Esophagus (tissue), 2 donors: ENCODE measurements around the gene DNAH1. TPM values are rescaled to one million over a fixed set of nuclear protein-coding genes. Genes with fewer than 3 reads are reported as not detected.

Experiments
- H3K27ac ChIP-seq, 2 donors: one replicate each; pipeline ENCODE4 v1.5.1; 2013; ENCODE audit warnings: low read depth in 2 of 2, mild to moderate bottlenecking in 2 of 2, inconsistent platforms in 1 of 2, low read length in 1 of 2, moderate library complexity in 1 of 2
- H3K27me3 ChIP-seq, 2 donors: one replicate each; pipeline ENCODE4 v1.6.1; 2013; ENCODE audit warnings: low read length in 2 of 2, control low read depth in 1 of 2, mild to moderate bottlenecking in 1 of 2; ENCODE audit not compliant: insufficient read depth in 2 of 2, control insufficient read depth in 1 of 2
- H3K36me3 ChIP-seq, 2 donors: one replicate each; pipeline ENCODE4 v1.6.1; 2013; ENCODE audit warnings: low read length in 1 of 2; ENCODE audit not compliant: control insufficient read depth in 2 of 2, insufficient read depth in 2 of 2
- H3K4me1 ChIP-seq, 2 donors: one replicate each; pipeline ENCODE4 v1.6.1; 2013; ENCODE audit warnings: low read length in 1 of 2; ENCODE audit not compliant: control insufficient read depth in 2 of 2, insufficient read depth in 2 of 2
- H3K4me3 ChIP-seq, 2 donors: one replicate each; pipeline ENCODE4 v1.5.1; 2013; ENCODE audit warnings: low read length in 2 of 2, mild to moderate bottlenecking in 2 of 2, low read depth in 1 of 2, moderate library complexity in 1 of 2
- H3K9me3 ChIP-seq, 2 donors: one replicate each; pipeline ENCODE4 v1.6.1; 2013; ENCODE audit warnings: mild to moderate bottlenecking in 2 of 2, low read depth in 1 of 2, low read length in 1 of 2, moderate library complexity in 1 of 2; ENCODE audit not compliant: control insufficient read depth in 2 of 2, insufficient read depth in 1 of 2
- WGBS, 2 donors: extraction: QIAGEN DNeasy Blood & Tissue Kit; methylation state at CpG; one replicate each; pipeline ENCODE4 v1.1.7; 2013; 5-methylcytosine and 5-hydroxymethylcytosine counted together
- polyA plus RNA-seq, 2 donors: library from polyadenylated mRNA; stranded (reverse); fragments of 200-250 nt; gene quantifications; one replicate each; pipeline ENCODE4 v1.2.3, GENCODE V29; 2013
- donor health status: healthy with polysubstance abuse.
- donor health status: Bipolar disorder and iron deficiency.

Gene DNAH1
- polyA plus RNA-seq, 2 donors = 2.4 to 4.9 TPM

- H3K27me3 ChIP-seq = no peaks in the 10 kb centered on the region
- no peak overlapping the region for H3K4me3 ChIP-seq
- 85 to 88% methylated on average over 2 of the region's 2 CpGs for WGBS, 2 donors
- H3K4me1 ChIP-seq = no peaks in the 10 kb centered on the region
- H3K27ac ChIP-seq = no peak overlapping the region
- no peaks in the 10 kb centered on the region for H3K9me3 ChIP-seq
- peaks cover 4 to 5% of the 10 kb centered on the region in 2 donors for H3K36me3 ChIP-seq
Observed at GRCh38 chr3:52420388-52420787, 104.3 kb downstream of the DNAH1 start.

GRCh38 chr3:52422669-52423068, 106.5 kb downstream of the DNAH1 start:
- Histone ChIP-seq H3K4me3 (no peak overlapping the region), H3K27ac (no peak overlapping the region), H3K9me3 (no peaks in the 10 kb centered on the region), H3K4me1 (no peaks in the 10 kb centered on the region), H3K36me3 (peaks cover 4 to 5% of the 10 kb centered on the region in 2 donors), H3K27me3 (no peaks in the 10 kb centered on the region)
- WGBS, 2 donors = 91 to 93% methylated on average over 3 of the region's 3 CpGs

- H3K9me3 ChIP-seq = no peaks in the 10 kb centered on the region
- no peaks in the 10 kb centered on the region for H3K27me3 ChIP-seq
- peaks cover 4 to 5% of the 10 kb centered on the region in 2 donors for H3K36me3 ChIP-seq
- 48 to 52% methylated on average over 5 of the region's 5 CpGs for WGBS, 2 donors
- no peak overlapping the region for H3K27ac ChIP-seq
- H3K4me3 ChIP-seq = no peak overlapping the region
- no peaks in the 10 kb centered on the region for H3K4me1 ChIP-seq
Observed at GRCh38 chr3:52423173-52423572, 107.1 kb downstream of the DNAH1 start.

GRCh38 chr3:52428151-52429005, 112.3 kb downstream of the DNAH1 start:
- Histone ChIP-seq H3K27me3 (no peaks in the 10 kb centered on the region), H3K36me3 (no peaks in the 10 kb centered on the region), H3K4me3 (no peak overlapping the region), H3K27ac (no peak overlapping the region), H3K9me3 (no peaks in the 10 kb centered on the region), H3K4me1 (peaks cover 0 to 2% of the 10 kb centered on the region in 2 donors)
- WGBS, 2 donors = 10% methylated on average over 7 of the region's 7 CpGs

GRCh38 chr3:52429031-52429430, 112.9 kb downstream of the DNAH1 start:
- Histone ChIP-seq H3K27me3 (no peaks in the 10 kb centered on the region), H3K27ac (no peak overlapping the region), H3K4me3 (no peak overlapping the region), H3K4me1 (peaks cover 0 to 5% of the 10 kb centered on the region in 2 donors), H3K36me3 (no peaks in the 10 kb centered on the region), H3K9me3 (no peaks in the 10 kb centered on the region)
- 43 to 52% methylated on average over 3 of the region's 3 CpGs for WGBS, 2 donors

GRCh38 chr3:52429779-52430415, 113.8 kb downstream of the DNAH1 start:
- H3K27ac ChIP-seq = no peak overlapping the region
- WGBS, 2 donors = 80 to 86% methylated on average over 7 of the region's 7 CpGs
- H3K4me1 ChIP-seq = peaks cover 0 to 5% of the 10 kb centered on the region in 2 donors
- no peaks in the 10 kb centered on the region for H3K36me3 ChIP-seq
- H3K27me3 ChIP-seq = no peaks in the 10 kb centered on the region
- H3K4me3 ChIP-seq = no peak overlapping the region
- no peaks in the 10 kb centered on the region for H3K9me3 ChIP-seq

- H3K4me1 ChIP-seq = peaks cover 0 to 5% of the 10 kb centered on the region in 2 donors
- no peak overlapping the region for H3K27ac ChIP-seq
- no peaks in the 10 kb centered on the region for H3K27me3 ChIP-seq
- no peaks in the 10 kb centered on the region for H3K9me3 ChIP-seq
- WGBS, 2 donors = 85 to 96% methylated on average over 9 of the region's 9 CpGs
- H3K36me3 ChIP-seq = no peaks in the 10 kb centered on the region
- no peak overlapping the region for H3K4me3 ChIP-seq
Observed at GRCh38 chr3:52430416-52430810, 114.3 kb downstream of the DNAH1 start.

GRCh38 chr3:52431459-52432223, 115.5 kb downstream of the DNAH1 start:
- Histone ChIP-seq H3K9me3 (no peaks in the 10 kb centered on the region), H3K27ac (no peak overlapping the region), H3K4me3 (no peak overlapping the region), H3K4me1 (peaks cover 0 to 5% of the 10 kb centered on the region in 2 donors), H3K36me3 (no peaks in the 10 kb centered on the region), H3K27me3 (no peaks in the 10 kb centered on the region)
- 70 to 76% methylated on average over 10 of the region's 10 CpGs for WGBS, 2 donors

GRCh38 chr3:52432225-52432624, 116.1 kb downstream of the DNAH1 start:
- Histone ChIP-seq H3K4me3 (no peak overlapping the region), H3K36me3 (no peaks in the 10 kb centered on the region), H3K27ac (no peak overlapping the region), H3K27me3 (no peaks in the 10 kb centered on the region), H3K9me3 (no peaks in the 10 kb centered on the region), H3K4me1 (peaks cover 0 to 5% of the 10 kb centered on the region in 2 donors)
- WGBS, 2 donors = 79 to 80% methylated on average over 6 of the region's 6 CpGs
